ENCODE results near the gene FADS3. TPM values are rescaled to one million over a fixed set of nuclear protein-coding genes. Genes with fewer than 3 reads are reported as not detected.

Gene FADS3
- total RNA-seq, 4 donors from 2014 or later: 19.5 to 96.9 (median 31.6) TPM

- TF ChIP-seq POLR2A (IDR thresholded peaks at IDR 0.05) (no peak), POLR2AphosphoS5 (IDR thresholded peaks at IDR 0.05) (no peak), CTCF (IDR thresholded peaks at IDR 0.05) (no peak), EP300 (IDR thresholded peaks at IDR 0.05; ENCODE audit: low read depth) (no peak)
- H3K4me1 ChIP-seq: peaks cover 6 to 25% (median 14%) of the 10 kb centered on the region in 4 donors
- H3K4me3 ChIP-seq: peak overlapping the region in 2 of 4 donors; percentile 80 to 94
- no peaks in the 10 kb centered on the region for H3K9me3 ChIP-seq
- no peaks in the 10 kb centered on the region for H3K27me3 ChIP-seq
- in situ Hi-C loops (cut with MboI; ENCODE audit: low pct_ligation_motif_present in 1 of 4, low pct_unique_long_range_greater_than_20kb in 1 of 4, low sequenced_read_pairs in 3 of 4) (loop anchor here (10.0 to 25.0 kb wide), 4 partner anchors 55 to 197 kb away; no protein-coding TSS in a partner anchor), intact Hi-C loops (cut with DNase I; ENCODE audit: low total_unique reads) (no loop called here)
- DNase-seq: no peak
- H3K27ac ChIP-seq: no peak overlapping the region
- no peaks in the 10 kb centered on the region for H3K36me3 ChIP-seq
- WGBS, 2 donors (ENCODE audit: low coverage in 1 of 2): 93% methylated on average over 10 of the region's 10 CpGs; no CpG with 5 or more reads in 1 of the 2 donors
These were observed 1.5 kb downstream of the FADS3 start for GRCh38 chr11:61889831-61890230.

- H3K4me3 ChIP-seq: no peak overlapping the region
- no peaks in the 10 kb centered on the region for H3K27me3 ChIP-seq
- in situ Hi-C loops (cut with MboI; ENCODE audit: low pct_ligation_motif_present in 1 of 4, low pct_unique_long_range_greater_than_20kb in 1 of 4, low sequenced_read_pairs in 3 of 4) (loop anchor here in 3 of 4 donors (10.0 to 25.0 kb wide), 3 partner anchors 174 to 199 kb away; no protein-coding TSS in a partner anchor), intact Hi-C loops (cut with DNase I; ENCODE audit: low total_unique reads) (no loop called here)
- 88% methylated on average over 12 of the region's 12 CpGs; no CpG with 5 or more reads in 1 of the 2 donors for WGBS, 2 donors (ENCODE audit: low coverage in 1 of 2)
- H3K27ac ChIP-seq: peak overlapping the region; percentile 21 to 65 (median 59)
- DNase-seq: no peak
- H3K4me1 ChIP-seq: peaks cover 6 to 25% (median 14%) of the 10 kb centered on the region in 4 donors
- H3K36me3 ChIP-seq: no peaks in the 10 kb centered on the region
- TF ChIP-seq POLR2A (IDR thresholded peaks at IDR 0.05): no peak
- no peak for TF ChIP-seq CTCF (IDR thresholded peaks at IDR 0.05)
- TF ChIP-seq POLR2AphosphoS5 (IDR thresholded peaks at IDR 0.05): no peak
- no peak for TF ChIP-seq EP300 (IDR thresholded peaks at IDR 0.05; ENCODE audit: low read depth)
- no peaks in the 10 kb centered on the region for H3K9me3 ChIP-seq
These were observed 2.8 kb downstream of the FADS3 start for GRCh38 chr11:61888590-61888989.

- H3K4me1 ChIP-seq: peaks cover 6 to 25% (median 14%) of the 10 kb centered on the region in 4 donors
- no peaks in the 10 kb centered on the region for H3K36me3 ChIP-seq
- H3K27ac ChIP-seq: peak overlapping the region; percentile 21 to 65 (median 59)
- TF ChIP-seq CTCF (IDR thresholded peaks at IDR 0.05) (no peak), EP300 (IDR thresholded peaks at IDR 0.05; ENCODE audit: low read depth) (no peak), POLR2AphosphoS5 (IDR thresholded peaks at IDR 0.05) (peak in 2 of 3 donors; percentile 25 to 40), POLR2A (IDR thresholded peaks at IDR 0.05) (no peak)
- no peaks in the 10 kb centered on the region for H3K9me3 ChIP-seq
- in situ Hi-C loops (cut with MboI; ENCODE audit: low pct_ligation_motif_present in 1 of 4, low pct_unique_long_range_greater_than_20kb in 1 of 4, low sequenced_read_pairs in 3 of 4): loop anchor here in 3 of 4 donors (10.0 to 25.0 kb wide), 3 partner anchors 174 to 199 kb away; no protein-coding TSS in a partner anchor
- no peaks in the 10 kb centered on the region for H3K27me3 ChIP-seq
- DNase-seq: peak; percentile 39
- 69% methylated on average over 7 of the region's 7 CpGs; no CpG with 5 or more reads in 1 of the 2 donors for WGBS, 2 donors (ENCODE audit: low coverage in 1 of 2)
- H3K4me3 ChIP-seq: no peak overlapping the region
- intact Hi-C loops (cut with DNase I; ENCODE audit: low total_unique reads): no loop called here
These were observed 3.4 kb downstream of the FADS3 start for GRCh38 chr11:61887839-61888494.

GRCh38 chr11:61886643-61887042, 4.7 kb downstream of the FADS3 start:
- DNase-seq: no peak
- Histone ChIP-seq H3K27me3 (no peaks in the 10 kb centered on the region), H3K27ac (no peak overlapping the region), H3K4me3 (no peak overlapping the region), H3K36me3 (no peaks in the 10 kb centered on the region), H3K9me3 (no peaks in the 10 kb centered on the region), H3K4me1 (peaks cover 6 to 20% (median 10%) of the 10 kb centered on the region in 4 donors)
- intact Hi-C loops (cut with DNase I; ENCODE audit: low total_unique reads): no loop called here
- no peak for TF ChIP-seq POLR2A (IDR thresholded peaks at IDR 0.05)
- no peak for TF ChIP-seq POLR2AphosphoS5 (IDR thresholded peaks at IDR 0.05)
- no peak for TF ChIP-seq EP300 (IDR thresholded peaks at IDR 0.05; ENCODE audit: low read depth)
- no peak for TF ChIP-seq CTCF (IDR thresholded peaks at IDR 0.05)
- 83 to 90% methylated on average over 2 to 3 of the region's 3 CpGs for WGBS, 2 donors (ENCODE audit: low coverage in 1 of 2)
- in situ Hi-C loops (cut with MboI; ENCODE audit: low pct_ligation_motif_present in 1 of 4, low pct_unique_long_range_greater_than_20kb in 1 of 4, low sequenced_read_pairs in 3 of 4): loop anchor here in 3 of 4 donors (10.0 to 25.0 kb wide), 3 partner anchors 176 to 201 kb away; no protein-coding TSS in a partner anchor
